Liver (tissue), 9 donors: ENCODE results near the gene PSMG3. TPM values are rescaled to one million over a fixed set of nuclear protein-coding genes. Genes with fewer than 3 reads are reported as not detected.

Experiments used
- DNase-seq: peaks from one replicate; pipeline ENCODE4 v3.0.0-alpha.2; 2017; ENCODE audit warnings: low spot score
- H3K27ac ChIP-seq, 2 donors: one replicate each; pipeline ENCODE4 v1.7.0; 2013; ENCODE audit warnings: inconsistent platforms in 2 of 2, low read length in 2 of 2, control low read depth in 1 of 2, low read depth in 1 of 2, mild to moderate bottlenecking in 1 of 2
- H3K27me3 ChIP-seq, 4 donors: one replicate each; pipeline versions ENCODE4 v1.6.1 to v1.7.0; 2013; ENCODE audit warnings: low read length in 3 of 4, inconsistent platforms in 1 of 4, mild to moderate bottlenecking in 1 of 4, moderate library complexity in 1 of 4; ENCODE audit not compliant: control insufficient read depth in 4 of 4, insufficient read depth in 4 of 4
- H3K36me3 ChIP-seq, 4 donors: one replicate each; pipeline versions ENCODE4 v1.6.1 to v1.7.0; 2013; ENCODE audit warnings: low read length in 3 of 4, mild to moderate bottlenecking in 3 of 4, low read depth in 1 of 4, moderate library complexity in 1 of 4; ENCODE audit not compliant: control insufficient read depth in 4 of 4, insufficient read depth in 3 of 4
- H3K4me1 ChIP-seq, 4 donors: one replicate each; pipeline versions ENCODE4 v1.6.1 to v1.7.0; 2013; ENCODE audit warnings: low read length in 3 of 4, mild to moderate bottlenecking in 3 of 4, moderate library complexity in 1 of 4; ENCODE audit not compliant: control insufficient read depth in 4 of 4, insufficient read depth in 4 of 4
- H3K4me3 ChIP-seq, 3 donors: one replicate each; pipeline versions ENCODE4 v1.6.1 to v1.7.0; 2013; ENCODE audit warnings: low read length in 3 of 3, control low read depth in 1 of 3, low read depth in 1 of 3, mild to moderate bottlenecking in 1 of 3
- H3K9ac ChIP-seq, 2 donors: one replicate each; pipeline ENCODE4 v1.7.0; 2013; ENCODE audit warnings: low read length in 2 of 2, mild to moderate bottlenecking in 2 of 2, moderate library complexity in 2 of 2, control low read depth in 1 of 2, low read depth in 1 of 2
- H3K9me3 ChIP-seq, 4 donors: one replicate each; pipeline versions ENCODE4 v1.6.1 to v1.7.0; 2013; ENCODE audit warnings: low read length in 3 of 4; ENCODE audit not compliant: control insufficient read depth in 4 of 4
- ATF3 ChIP-seq: IDR thresholded peaks from 2 replicates; pipeline ENCODE4 v1.6.1; 2016; ENCODE audit warnings: antibody characterized with exemption
- CTCF ChIP-seq: fragments of 150-350 bp; IDR thresholded peaks from 2 replicates; pipeline ENCODE4 v1.5.1; 2017; ENCODE audit warnings: improper control_type of control experiment, low read depth, low read length; ENCODE audit not compliant: missing input control
- EGR1 ChIP-seq, 2 donors: IDR thresholded peaks; 2 replicates each; pipeline ENCODE4 v1.6.1; 2016 to 2018; ENCODE audit warnings: antibody characterized with exemption in 2 of 2, low read depth in 2 of 2
- FOXA1 ChIP-seq: IDR thresholded peaks from 2 replicates; pipeline ENCODE4 v1.6.1; 2016; ENCODE audit warnings: antibody characterized with exemption
- FOXA2 ChIP-seq: IDR thresholded peaks from 2 replicates; pipeline ENCODE4 v1.6.1; 2016; ENCODE audit warnings: antibody characterized with exemption
- GABPA ChIP-seq, 2 donors: IDR thresholded peaks in 1 of 2; conservative IDR thresholded peaks in 1 of 2; 2 replicates each; pipeline ENCODE4 v1.6.1; 2016; ENCODE audit warnings: antibody characterized with exemption in 2 of 2, mild to moderate bottlenecking in 1 of 2, moderate library complexity in 1 of 2
- HNF4A ChIP-seq, 2 donors: conservative IDR thresholded peaks; 2 replicates each; pipeline ENCODE4 v1.6.1; 2016; ENCODE audit warnings: antibody characterized with exemption in 2 of 2, mild to moderate bottlenecking in 2 of 2
- HNF4G ChIP-seq: IDR thresholded peaks from 2 replicates; pipeline ENCODE4 v1.6.1; 2016; ENCODE audit warnings: antibody characterized with exemption
- MAX ChIP-seq: IDR thresholded peaks from 2 replicates; pipeline ENCODE4 v1.6.1; 2016; ENCODE audit warnings: antibody characterized with exemption
- NR2F2 ChIP-seq: IDR thresholded peaks from 2 replicates; pipeline ENCODE4 v1.6.1; 2016; ENCODE audit warnings: antibody characterized with exemption
- RXRA ChIP-seq, 2 donors: IDR thresholded peaks; 2 replicates each; pipeline ENCODE4 v1.6.1; 2017 to 2018; ENCODE audit warnings: antibody characterized with exemption in 2 of 2, mild to moderate bottlenecking in 1 of 2
- SP1 ChIP-seq: IDR thresholded peaks from 2 replicates; pipeline ENCODE4 v1.6.1; 2018; ENCODE audit warnings: antibody characterized with exemption, mild to moderate bottlenecking
- TAF1 ChIP-seq: conservative IDR thresholded peaks from 2 replicates; pipeline ENCODE4 v1.6.1; 2016; ENCODE audit warnings: antibody characterized with exemption, mild to moderate bottlenecking
- YY1 ChIP-seq: IDR thresholded peaks from 2 replicates; pipeline ENCODE4 v1.6.1; 2016; ENCODE audit warnings: antibody characterized with exemption, mild to moderate bottlenecking
- ZBTB33 ChIP-seq: IDR thresholded peaks from 2 replicates; pipeline ENCODE4 v1.6.1; 2016; ENCODE audit warnings: antibody characterized with exemption
- WGBS: extraction: QIAGEN DNeasy Blood & Tissue Kit; methylation state at CpG from one replicate; pipeline ENCODE4 v1.1.7; 2013; 5-methylcytosine and 5-hydroxymethylcytosine counted together
- polyA plus RNA-seq, 2 donors: library from polyadenylated mRNA; stranded (reverse) in 1 of 2; unstranded in 1 of 2; fragments of 200-250 nt in 1 of 2; fragments of >200 nt in 1 of 2; fragmentation: Nextera tagmentation in 1 of 2; extraction: Ambion mirVana in 1 of 2; gene quantifications; one replicate each; pipeline versions ENCODE4 v1.2.1 to v1.2.3, GENCODE V29; 2013 to 2015
- total RNA-seq, 2 donors: library from RNA; depleted of rRNA; stranded (reverse); fragments of >200 nt; gene quantifications; one replicate each; pipeline ENCODE4 v1.2.3, GENCODE V29; 2014
- donor health status: healthy.
- donor health status: healthy.
- donor health status: healthy.
- donor health status: healthy.
- donor health status: healthy.

Gene PSMG3
- total and polyA plus RNA-seq, 4 donors, result 10.1 to 22.4 (median 15.7) TPM

- no peak for TF ChIP-seq MAX
- TF ChIP-seq ATF3, result no peak
- TF ChIP-seq GABPA (IDR thresholded peaks at IDR 0.05 in 1 of 2, conservative IDR thresholded peaks at IDR 0.05 in 1 of 2), result no peak
- TF ChIP-seq NR2F2, result no peak
- TF ChIP-seq HNF4A (conservative IDR thresholded peaks at IDR 0.05), result no peak
- DNase-seq, result no peak
- Histone ChIP-seq H3K4me1 (peaks cover 8 to 37% (median 28%) of the 10 kb centered on the region in 4 donors), H3K4me3 (no peak overlapping the region), H3K27me3 (no peaks in the 10 kb centered on the region), H3K9ac (no peak overlapping the region), H3K36me3 (peaks cover 0 to 3% (median 0%) of the 10 kb centered on the region in 4 donors), H3K27ac (peak overlapping the region; percentile 92 to 96), H3K9me3 (no peaks in the 10 kb centered on the region)
- 87% methylated on average over 24 of the region's 24 CpGs for WGBS
These were observed 36.1 kb downstream of the PSMG3 start for GRCh38 chr7:1533547-1534329.

- no peaks in the 10 kb centered on the region for H3K36me3 ChIP-seq
- peak overlapping the region in 1 of 3 donors; percentile 10 for H3K4me3 ChIP-seq
- no peaks in the 10 kb centered on the region for H3K27me3 ChIP-seq
- no peaks in the 10 kb centered on the region for H3K9me3 ChIP-seq
- no peak for DNase-seq
- H3K4me1 ChIP-seq, result peaks cover 8 to 37% (median 28%) of the 10 kb centered on the region in 4 donors
- peak overlapping the region; percentile 92 to 96 for H3K27ac ChIP-seq
- peak overlapping the region in 1 of 2 donors; percentile 65 for H3K9ac ChIP-seq
- 69% methylated on average over 9 of the region's 9 CpGs for WGBS
- TF ChIP-seq TAF1 (no peak), FOXA2 (no peak), HNF4G (no peak), MAX (no peak), RXRA (IDR thresholded peaks at IDR 0.05) (no peak), YY1 (no peak), NR2F2 (no peak), ZBTB33 (no peak), SP1 (no peak), EGR1 (IDR thresholded peaks at IDR 0.05; ENCODE audit: low read depth in 2 of 2) (no peak), GABPA (IDR thresholded peaks at IDR 0.05 in 1 of 2, conservative IDR thresholded peaks at IDR 0.05 in 1 of 2) (no peak), CTCF (no peak), FOXA1 (no peak)
These were observed 36.6 kb downstream of the PSMG3 start for GRCh38 chr7:1533255-1533546.
